ENCODE data around the gene CDH23.

DNA sequence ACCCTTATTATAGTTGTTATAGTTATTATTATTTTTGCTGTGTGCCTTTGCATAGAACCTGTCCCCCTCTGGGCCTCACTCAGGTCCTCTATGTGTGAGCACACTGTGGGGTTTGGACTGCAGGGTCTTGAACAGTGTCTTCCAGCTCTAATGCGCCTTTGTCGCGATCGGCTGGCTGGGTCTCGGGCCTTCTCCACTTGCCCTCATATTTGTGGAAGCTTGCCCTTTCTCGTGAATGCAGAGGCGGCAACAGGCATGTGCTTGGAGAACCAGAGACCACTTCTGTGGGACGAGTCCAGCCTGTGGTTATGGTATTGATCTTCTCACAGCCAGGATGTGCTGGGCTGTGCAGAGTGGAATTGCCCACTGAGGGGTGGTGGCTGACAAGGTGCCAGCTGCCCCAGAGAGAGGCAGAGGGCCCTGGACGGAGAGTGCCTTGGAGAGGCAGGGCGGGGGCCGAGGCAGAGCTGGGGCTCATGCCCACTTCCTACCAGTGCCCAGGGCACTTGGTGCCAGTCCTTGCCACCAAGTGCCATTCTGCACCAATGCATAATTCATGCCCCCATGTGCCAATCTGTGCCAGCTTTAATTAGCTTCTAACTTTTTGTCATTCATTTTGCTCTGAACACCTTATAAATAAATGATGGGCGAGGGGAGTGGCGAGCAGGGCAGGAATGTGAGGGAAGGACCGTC, 6.8 kb upstream of the CDH23 start:
- TF ChIP-seq SRF (IDR thresholded peaks at IDR 0.05; ENCODE audit: low read depth, low read length) (no peak), POLR2A (IDR thresholded peaks at IDR 0.05; ENCODE audit: control extremely low read depth in 1 of 2, low read depth in 2 of 2, low read length in 2 of 2) (no peak), JUND (IDR thresholded peaks at IDR 0.05; ENCODE audit: low read length) (no peak), CEBPB (IDR thresholded peaks at IDR 0.05; ENCODE audit: low read depth, low read length) (no peak), CREB1 (IDR thresholded peaks at IDR 0.05) (no peak), EZH2 (IDR thresholded peaks at IDR 0.05; ENCODE audit: low read depth, low read length, severe bottlenecking) (no peak), TAF1 (IDR thresholded peaks at IDR 0.05; ENCODE audit: low read depth, low read length) (no peak), EP300 (IDR thresholded peaks at IDR 0.05; ENCODE audit: borderline replicate concordance in 1 of 2, low read depth in 2 of 2, low read length in 2 of 2) (no peak)
- TF ChIP-seq, protein P1, sequence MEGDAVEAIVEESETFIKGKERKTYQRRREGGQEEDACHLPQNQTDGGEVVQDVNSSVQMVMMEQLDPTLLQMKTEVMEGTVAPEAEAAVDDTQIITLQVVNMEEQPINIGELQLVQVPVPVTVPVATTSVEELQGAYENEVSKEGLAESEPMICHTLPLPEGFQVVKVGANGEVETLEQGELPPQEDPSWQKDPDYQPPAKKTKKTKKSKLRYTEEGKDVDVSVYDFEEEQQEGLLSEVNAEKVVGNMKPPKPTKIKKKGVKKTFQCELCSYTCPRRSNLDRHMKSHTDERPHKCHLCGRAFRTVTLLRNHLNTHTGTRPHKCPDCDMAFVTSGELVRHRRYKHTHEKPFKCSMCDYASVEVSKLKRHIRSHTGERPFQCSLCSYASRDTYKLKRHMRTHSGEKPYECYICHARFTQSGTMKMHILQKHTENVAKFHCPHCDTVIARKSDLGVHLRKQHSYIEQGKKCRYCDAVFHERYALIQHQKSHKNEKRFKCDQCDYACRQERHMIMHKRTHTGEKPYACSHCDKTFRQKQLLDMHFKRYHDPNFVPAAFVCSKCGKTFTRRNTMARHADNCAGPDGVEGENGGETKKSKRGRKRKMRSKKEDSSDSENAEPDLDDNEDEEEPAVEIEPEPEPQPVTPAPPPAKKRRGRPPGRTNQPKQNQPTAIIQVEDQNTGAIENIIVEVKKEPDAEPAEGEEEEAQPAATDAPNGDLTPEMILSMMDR (IDR thresholded peaks at IDR 0.05; ENCODE audit: control extremely low read depth in 1 of 3, insufficient read depth in 1 of 3, low read depth in 1 of 3, low read length in 3 of 3): no peak
- TF ChIP-seq, protein P2, sequence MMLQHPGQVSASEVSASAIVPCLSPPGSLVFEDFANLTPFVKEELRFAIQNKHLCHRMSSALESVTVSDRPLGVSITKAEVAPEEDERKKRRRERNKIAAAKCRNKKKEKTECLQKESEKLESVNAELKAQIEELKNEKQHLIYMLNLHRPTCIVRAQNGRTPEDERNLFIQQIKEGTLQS (IDR thresholded peaks at IDR 0.05; ENCODE audit: insufficient read depth, low read depth, low read length): no peak
- TF ChIP-seq, protein P3, sequence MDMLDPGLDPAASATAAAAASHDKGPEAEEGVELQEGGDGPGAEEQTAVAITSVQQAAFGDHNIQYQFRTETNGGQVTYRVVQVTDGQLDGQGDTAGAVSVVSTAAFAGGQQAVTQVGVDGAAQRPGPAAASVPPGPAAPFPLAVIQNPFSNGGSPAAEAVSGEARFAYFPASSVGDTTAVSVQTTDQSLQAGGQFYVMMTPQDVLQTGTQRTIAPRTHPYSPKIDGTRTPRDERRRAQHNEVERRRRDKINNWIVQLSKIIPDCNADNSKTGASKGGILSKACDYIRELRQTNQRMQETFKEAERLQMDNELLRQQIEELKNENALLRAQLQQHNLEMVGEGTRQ (IDR thresholded peaks at IDR 0.05; ENCODE audit: low read length): no peak
